Skeletal muscle tissue (tissue), 4 donors: ENCODE measurements around the gene SLC19A1. TPM values are rescaled to one million over a fixed set of nuclear protein-coding genes. Genes with fewer than 3 reads are reported as not detected.

Source experiments
- H3K27ac ChIP-seq: one replicate; pipeline ENCODE4 v1.7.0; 2013; ENCODE audit warnings: mild to moderate bottlenecking, low read depth, low read length, inconsistent platforms
- H3K27me3 ChIP-seq, 3 donors: one replicate each; pipeline ENCODE4 v1.7.0; 2013; ENCODE audit warnings: low read length in 3 of 3; ENCODE audit not compliant: control insufficient read depth in 3 of 3, insufficient read depth in 3 of 3
- H3K36me3 ChIP-seq, 3 donors: one replicate each; pipeline ENCODE4 v1.7.0; 2013; ENCODE audit warnings: low read length in 3 of 3; ENCODE audit not compliant: control insufficient read depth in 3 of 3, insufficient read depth in 3 of 3
- H3K4me1 ChIP-seq, 3 donors: one replicate each; pipeline ENCODE4 v1.7.0; 2013; ENCODE audit warnings: low read length in 3 of 3, mild to moderate bottlenecking in 3 of 3; ENCODE audit not compliant: control insufficient read depth in 3 of 3, insufficient read depth in 3 of 3
- H3K4me3 ChIP-seq, 3 donors: one replicate each; pipeline ENCODE4 v1.7.0; 2013; ENCODE audit warnings: low read length in 3 of 3
- H3K9ac ChIP-seq, 3 donors: one replicate each; pipeline ENCODE4 v1.7.0; 2013; ENCODE audit warnings: low read length in 3 of 3, mild to moderate bottlenecking in 3 of 3, moderate library complexity in 2 of 3, low read depth in 1 of 3
- H3K9me3 ChIP-seq, 3 donors: one replicate each; pipeline ENCODE4 v1.7.0; 2013; ENCODE audit warnings: low read length in 3 of 3; ENCODE audit not compliant: control insufficient read depth in 3 of 3
- total RNA-seq: library from RNA; depleted of rRNA; stranded (reverse); fragments of >200 nt; gene quantifications from one replicate; pipeline ENCODE4 v1.2.3, GENCODE V29; 2014
- donor health status: Osteomylitis.

SLC19A1 gene
- 4.7 TPM for total RNA-seq

- no peaks in the 10 kb centered on the region for H3K9me3 ChIP-seq
- peak within 1 kb of the TSS in 2 of 3 donors; percentile 43 to 62 for H3K9ac ChIP-seq
- no peaks in the 10 kb centered on the region for H3K27me3 ChIP-seq
- H3K36me3 ChIP-seq: no peaks in the 10 kb centered on the region
- H3K4me1 ChIP-seq: peaks cover 3 to 9% (median 4%) of the 10 kb centered on the region in 3 donors
- H3K27ac ChIP-seq: no peak within 1 kb of the TSS
- peak within 1 kb of the TSS; percentile 38 to 65 (median 58) for H3K4me3 ChIP-seq
Measured at GRCh38 chr21:45542242-45542666, at the start of gene SLC19A1. SLC19A1 (minus strand) TSS chr21:45542440; CDS start chr21:45537959, 4,481 bp downstream.

DNA sequence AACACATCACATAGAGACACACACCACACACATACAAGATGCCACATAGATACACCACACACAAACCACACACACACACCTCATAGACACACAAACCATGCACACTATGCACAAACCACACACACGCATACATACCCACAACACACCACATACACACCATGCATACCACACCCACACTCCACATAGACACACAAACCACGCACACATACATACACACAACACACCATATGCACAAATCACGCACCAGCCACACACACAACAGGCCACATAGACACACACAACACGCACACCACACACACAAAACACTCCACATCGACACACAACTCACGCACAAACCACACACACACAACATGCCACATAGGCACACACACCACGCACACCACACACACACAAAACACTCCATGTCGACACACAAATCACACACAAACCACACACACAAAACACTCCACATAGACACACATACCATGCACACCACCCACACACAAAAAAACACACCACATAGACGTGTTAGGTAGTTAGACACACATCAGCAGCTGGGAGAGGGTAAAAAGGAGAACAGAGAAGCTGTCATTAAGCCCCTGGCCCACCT, 49.5 kb upstream of the SLC19A1 start:
- Histone ChIP-seq H3K36me3 (no peaks in the 10 kb centered on the region), H3K4me3 (no peak overlapping the region), H3K27ac (no peak overlapping the region), H3K4me1 (no peaks in the 10 kb centered on the region), H3K27me3 (peaks cover 46 to 52% (median 51%) of the 10 kb centered on the region in 3 donors), H3K9me3 (peaks cover 0 to 8% (median 2%) of the 10 kb centered on the region in 3 donors), H3K9ac (no peak overlapping the region)

GRCh38 chr21:45590726-45591618, 48.7 kb upstream of the SLC19A1 start:
- Histone ChIP-seq H3K4me3 (no peak overlapping the region), H3K9me3 (peaks cover 5 to 12% (median 7%) of the 10 kb centered on the region in 3 donors), H3K27me3 (peaks cover 39 to 46% (median 44%) of the 10 kb centered on the region in 3 donors), H3K4me1 (no peaks in the 10 kb centered on the region), H3K36me3 (no peaks in the 10 kb centered on the region), H3K27ac (no peak overlapping the region), H3K9ac (no peak overlapping the region)

DNA sequence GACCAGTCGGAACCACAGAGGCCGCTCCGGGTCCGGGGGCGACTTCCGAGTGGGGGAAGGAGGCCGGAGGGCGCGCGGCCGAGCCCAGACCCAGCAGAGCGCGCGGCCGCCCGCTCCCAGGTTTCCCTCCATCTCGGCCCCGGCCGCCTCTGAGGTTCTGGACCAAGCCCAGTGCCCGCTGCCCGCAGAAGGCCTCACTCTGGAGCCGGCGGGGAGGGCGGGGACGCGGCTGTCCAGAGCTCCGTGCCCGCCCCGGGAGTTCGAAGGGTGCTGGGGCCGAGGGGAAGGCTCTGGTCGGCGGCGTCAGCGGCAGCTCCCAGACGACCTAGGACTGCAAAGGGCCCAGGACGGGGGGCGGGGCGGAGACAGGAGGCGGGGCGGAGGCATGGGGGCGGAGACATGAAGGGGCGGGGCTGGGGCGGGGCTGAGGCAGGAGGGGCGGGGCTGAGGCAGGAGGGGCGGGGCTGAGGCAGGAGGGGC, 48.0 kb upstream of the SLC19A1 start:
- peaks cover 32 to 39% (median 37%) of the 10 kb centered on the region in 3 donors for H3K27me3 ChIP-seq
- peaks cover 8 to 14% (median 11%) of the 10 kb centered on the region in 3 donors for H3K9me3 ChIP-seq
- no peaks in the 10 kb centered on the region for H3K36me3 ChIP-seq
- no peaks in the 10 kb centered on the region for H3K4me1 ChIP-seq
- H3K9ac ChIP-seq: no peak overlapping the region
- peak overlapping the region in 1 of 3 donors; percentile 14 for H3K4me3 ChIP-seq
- H3K27ac ChIP-seq: no peak overlapping the region

- Histone ChIP-seq H3K4me3 (peak overlapping the region in 1 of 3 donors; percentile 14), H3K4me1 (no peaks in the 10 kb centered on the region), H3K27ac (no peak overlapping the region), H3K9me3 (peaks cover 8 to 14% (median 14%) of the 10 kb centered on the region in 3 donors), H3K27me3 (peaks cover 31 to 34% (median 32%) of the 10 kb centered on the region in 3 donors), H3K9ac (no peak overlapping the region), H3K36me3 (no peaks in the 10 kb centered on the region)
Measured at GRCh38 chr21:45589686-45590245, 47.5 kb upstream of the SLC19A1 start.

- no peaks in the 10 kb centered on the region for H3K4me1 ChIP-seq
- peaks cover 29 to 32% (median 31%) of the 10 kb centered on the region in 3 donors for H3K27me3 ChIP-seq
- H3K9me3 ChIP-seq: peaks cover 8 to 15% (median 14%) of the 10 kb centered on the region in 3 donors
- no peak overlapping the region for H3K27ac ChIP-seq
- no peak overlapping the region for H3K9ac ChIP-seq
- no peaks in the 10 kb centered on the region for H3K36me3 ChIP-seq
- H3K4me3 ChIP-seq: no peak overlapping the region
Measured at GRCh38 chr21:45588871-45589491, 46.7 kb upstream of the SLC19A1 start.

GRCh38 chr21:45588086-45588825, 46.0 kb upstream of the SLC19A1 start:
- H3K36me3 ChIP-seq: no peaks in the 10 kb centered on the region
- H3K4me3 ChIP-seq: no peak overlapping the region
- peaks cover 29 to 32% (median 31%) of the 10 kb centered on the region in 3 donors for H3K27me3 ChIP-seq
- H3K27ac ChIP-seq: no peak overlapping the region
- no peak overlapping the region for H3K9ac ChIP-seq
- peaks cover 8 to 15% (median 14%) of the 10 kb centered on the region in 3 donors for H3K9me3 ChIP-seq
- no peaks in the 10 kb centered on the region for H3K4me1 ChIP-seq

- Histone ChIP-seq H3K4me3 (no peak overlapping the region), H3K27me3 (peaks cover 20 to 26% (median 21%) of the 10 kb centered on the region in 3 donors), H3K36me3 (no peaks in the 10 kb centered on the region), H3K9me3 (peaks cover 8 to 20% (median 15%) of the 10 kb centered on the region in 3 donors), H3K27ac (no peak overlapping the region), H3K9ac (no peak overlapping the region), H3K4me1 (no peaks in the 10 kb centered on the region)
Measured at GRCh38 chr21:45586289-45586858, 44.1 kb upstream of the SLC19A1 start.

- Histone ChIP-seq H3K27ac (no peak overlapping the region), H3K27me3 (peaks cover 18 to 32% (median 26%) of the 10 kb centered on the region in 3 donors), H3K9ac (no peak overlapping the region), H3K4me1 (no peaks in the 10 kb centered on the region), H3K4me3 (no peak overlapping the region), H3K36me3 (no peaks in the 10 kb centered on the region), H3K9me3 (peaks cover 8 to 20% (median 17%) of the 10 kb centered on the region in 3 donors)
Measured at GRCh38 chr21:45584786-45585185, 42.5 kb upstream of the SLC19A1 start.
